Smooth muscle cell (in vitro differentiated cells): ENCODE data around the gene MACROD2. TPM values are rescaled to one million over a fixed set of nuclear protein-coding genes. Genes with fewer than 3 reads are reported as not detected.

ENCODE experiments used
- DNase-seq: peaks from one replicate; lab custom pipeline; 2025; ENCODE audit not compliant: unreplicated experiment; lab: John Stamatoyannopoulos, UW
- H2AFZ ChIP-seq: fragments of 200-600 bp; sonication (generic); 2 replicates; pipeline ENCODE4 v1.6.0; 2016; ENCODE audit warnings: antibody characterized with exemption, low read depth, mild to moderate bottlenecking
- H3F3A ChIP-seq: fragments of 200-600 bp; sonication (generic); 2 replicates; pipeline ENCODE4 v1.6.0; 2017; ENCODE audit warnings: antibody characterized with exemption, low read depth
- H3K27ac ChIP-seq: fragments of 200-600 bp; sonication (generic); 2 replicates; pipeline ENCODE4 v1.5.1; 2016; ENCODE audit warnings: low read depth, mild to moderate bottlenecking
- H3K27me3 ChIP-seq: fragments of 200-600 bp; sonication (generic); 2 replicates; pipeline ENCODE4 v1.6.1; 2016; ENCODE audit warnings: low read depth, mild to moderate bottlenecking
- H3K36me3 ChIP-seq: fragments of 200-600 bp; sonication (generic); 2 replicates; pipeline ENCODE4 v1.5.1; 2016; ENCODE audit warnings: low read depth
- H3K4me1 ChIP-seq: fragments of 200-600 bp; sonication (generic); 2 replicates; pipeline ENCODE4 v1.5.1; 2016; ENCODE audit warnings: low read depth
- H3K4me2 ChIP-seq: fragments of 200-600 bp; sonication (generic); 2 replicates; pipeline ENCODE4 v1.6.0; 2016; ENCODE audit warnings: mild to moderate bottlenecking
- H3K4me3 ChIP-seq: fragments of 200-600 bp; sonication (generic); 2 replicates; pipeline ENCODE4 v1.5.1; 2016; ENCODE audit warnings: mild to moderate bottlenecking
- H3K79me2 ChIP-seq: fragments of 200-600 bp; sonication (generic); 2 replicates; pipeline ENCODE4 v1.6.0; 2016; ENCODE audit warnings: low read depth, mild to moderate bottlenecking
- H3K9ac ChIP-seq: fragments of 200-600 bp; sonication (generic); 2 replicates; pipeline ENCODE4 v1.6.0; 2016; ENCODE audit warnings: low read depth
- H3K9me3 ChIP-seq: fragments of 200-600 bp; sonication (generic); replicated peaks from 2 replicates; pipeline ENCODE4 v1.5.1; 2016; ENCODE audit warnings: low read depth
- H4K20me1 ChIP-seq: fragments of 200-600 bp; sonication (generic); 2 replicates; pipeline ENCODE4 v1.6.0; 2016; ENCODE audit warnings: low read depth
- WGBS: methylation state at CpG from one replicate; pipeline ENCODE4 v1.1.7; 2016; ENCODE audit warnings: low lambda C conversion rate; 5-methylcytosine and 5-hydroxymethylcytosine counted together
- polyA plus RNA-seq: library from polyadenylated mRNA; unstranded; fragments of >200 nt; fragmentation: Nextera tagmentation; extraction: Ambion mirVana; gene quantifications from 2 replicates; pipeline ENCODE4 v1.2.1, GENCODE V29; 2016
- total RNA-seq: library from RNA; depleted of rRNA; stranded (reverse); fragments of >200 nt; gene quantifications from 2 replicates; pipeline ENCODE4 v1.2.3, GENCODE V29; 2014
- TF ChIP-seq, protein P1 (sequence below): fragments of 200-600 bp; sonication (generic); IDR thresholded peaks from 2 replicates; pipeline ENCODE4 v1.5.1; 2017; ENCODE audit warnings: borderline replicate concordance, mild to moderate bottlenecking, antibody characterized with exemption; ENCODE audit not compliant: insufficient read depth, poor library complexity, severe bottlenecking

Gene MACROD2
- total and polyA plus RNA-seq, 2 experiments from 2014 or later, result 0.04 to 0.32 TPM

DNA sequence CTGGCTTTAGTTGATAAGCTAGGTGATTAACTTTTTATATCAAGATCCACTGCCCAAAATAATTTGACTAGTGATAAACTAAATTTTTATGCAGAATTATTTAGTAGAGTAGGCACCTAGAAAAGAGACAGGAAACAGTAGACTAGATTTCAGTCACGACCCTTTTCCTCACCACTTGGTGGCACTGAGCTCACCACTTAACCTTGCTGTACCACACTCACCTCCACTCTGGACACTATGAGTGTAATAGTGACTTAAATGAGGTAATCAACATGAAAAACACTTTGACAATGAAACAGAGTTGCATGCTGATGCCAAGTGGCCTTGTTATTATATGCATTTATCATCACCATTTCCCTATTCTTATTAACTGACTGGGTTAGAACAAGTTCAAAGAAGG is 1847.6 kb downstream of the MACROD2 start:
- TF ChIP-seq, protein P1, sequence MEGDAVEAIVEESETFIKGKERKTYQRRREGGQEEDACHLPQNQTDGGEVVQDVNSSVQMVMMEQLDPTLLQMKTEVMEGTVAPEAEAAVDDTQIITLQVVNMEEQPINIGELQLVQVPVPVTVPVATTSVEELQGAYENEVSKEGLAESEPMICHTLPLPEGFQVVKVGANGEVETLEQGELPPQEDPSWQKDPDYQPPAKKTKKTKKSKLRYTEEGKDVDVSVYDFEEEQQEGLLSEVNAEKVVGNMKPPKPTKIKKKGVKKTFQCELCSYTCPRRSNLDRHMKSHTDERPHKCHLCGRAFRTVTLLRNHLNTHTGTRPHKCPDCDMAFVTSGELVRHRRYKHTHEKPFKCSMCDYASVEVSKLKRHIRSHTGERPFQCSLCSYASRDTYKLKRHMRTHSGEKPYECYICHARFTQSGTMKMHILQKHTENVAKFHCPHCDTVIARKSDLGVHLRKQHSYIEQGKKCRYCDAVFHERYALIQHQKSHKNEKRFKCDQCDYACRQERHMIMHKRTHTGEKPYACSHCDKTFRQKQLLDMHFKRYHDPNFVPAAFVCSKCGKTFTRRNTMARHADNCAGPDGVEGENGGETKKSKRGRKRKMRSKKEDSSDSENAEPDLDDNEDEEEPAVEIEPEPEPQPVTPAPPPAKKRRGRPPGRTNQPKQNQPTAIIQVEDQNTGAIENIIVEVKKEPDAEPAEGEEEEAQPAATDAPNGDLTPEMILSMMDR, result no peak
- Histone ChIP-seq H4K20me1 (no peaks in the 10 kb centered on the region), H3K36me3 (no peaks in the 10 kb centered on the region), H2AFZ (no peak overlapping the region), H3K4me2 (no peak overlapping the region), H3K9me3 (no peaks in the 10 kb centered on the region), H3K79me2 (no peaks in the 10 kb centered on the region), H3F3A (no peaks in the 10 kb centered on the region), H3K4me1 (no peaks in the 10 kb centered on the region), H3K9ac (no peak overlapping the region), H3K27me3 (no peaks in the 10 kb centered on the region), H3K27ac (no peak overlapping the region), H3K4me3 (no peak overlapping the region)
- WGBS, result 72% methylated on average over 1 of the region's 1 CpG
- no peak for DNase-seq

DNA sequence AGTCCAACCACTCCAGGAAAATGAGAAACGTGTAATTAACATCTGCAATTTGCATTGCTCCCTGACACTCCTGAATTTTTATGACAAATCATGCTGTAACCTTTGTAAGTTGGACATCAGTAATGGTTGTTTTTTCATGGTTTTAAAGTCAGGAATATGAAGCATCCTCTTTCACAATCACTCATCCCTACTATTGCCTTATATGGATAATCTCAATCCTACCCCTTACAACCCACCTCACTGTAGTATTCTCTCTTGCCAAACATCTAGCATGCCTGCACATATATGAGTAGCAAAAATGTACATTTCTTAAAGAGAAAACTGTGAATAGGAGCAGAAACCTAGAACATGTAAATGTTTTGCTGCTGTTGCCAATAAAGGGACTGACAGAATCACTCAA is 1848.5 kb downstream of the MACROD2 start:
- Histone ChIP-seq H3K4me3 (no peak overlapping the region), H3K4me2 (no peak overlapping the region), H3K4me1 (no peaks in the 10 kb centered on the region), H3K79me2 (no peaks in the 10 kb centered on the region), H3K36me3 (no peaks in the 10 kb centered on the region), H4K20me1 (no peaks in the 10 kb centered on the region), H2AFZ (no peak overlapping the region), H3K27ac (no peak overlapping the region), H3F3A (no peaks in the 10 kb centered on the region), H3K9ac (no peak overlapping the region), H3K9me3 (no peaks in the 10 kb centered on the region), H3K27me3 (no peaks in the 10 kb centered on the region)
- TF ChIP-seq, protein P1, result no peak
- 85% methylated on average over 1 of the region's 1 CpG for WGBS
- no peak for DNase-seq

DNA sequence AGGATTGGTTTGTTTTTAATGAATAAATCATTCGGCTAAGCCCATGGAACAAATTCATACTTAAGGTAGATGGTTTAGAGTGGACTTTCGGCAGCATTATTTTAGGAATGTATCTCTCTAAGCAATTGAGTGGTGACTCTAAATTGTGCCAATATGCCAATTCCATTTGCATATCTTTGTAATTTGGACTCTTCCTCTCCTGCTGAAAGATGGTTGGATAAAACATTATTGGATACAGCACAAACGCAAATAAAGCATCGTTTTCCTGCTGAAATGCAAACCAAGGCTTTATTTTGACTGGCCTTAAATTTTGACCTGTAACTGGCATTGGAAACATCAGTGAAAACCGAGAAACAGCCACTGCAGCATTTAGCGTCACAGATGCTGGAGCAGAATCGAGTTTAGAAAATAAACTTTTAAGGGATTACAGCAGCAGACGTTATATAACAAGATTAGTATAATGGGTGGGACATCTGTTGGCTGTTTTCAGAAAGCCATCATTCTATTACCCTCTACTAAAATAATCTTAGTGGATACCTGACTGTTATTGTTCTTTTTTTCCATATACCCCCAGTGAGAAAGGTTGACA is 1852.0 kb downstream of the MACROD2 start:
- Histone ChIP-seq H2AFZ (no peak overlapping the region), H3K4me3 (no peak overlapping the region), H4K20me1 (no peaks in the 10 kb centered on the region), H3K36me3 (no peaks in the 10 kb centered on the region), H3F3A (no peaks in the 10 kb centered on the region), H3K4me2 (no peak overlapping the region), H3K9ac (no peak overlapping the region), H3K79me2 (no peaks in the 10 kb centered on the region), H3K4me1 (no peaks in the 10 kb centered on the region), H3K27ac (no peak overlapping the region), H3K27me3 (no peaks in the 10 kb centered on the region), H3K9me3 (no peaks in the 10 kb centered on the region)
- TF ChIP-seq, protein P1, result no peak
- no peak for DNase-seq
- WGBS, result 92% methylated on average over 8 of the region's 8 CpGs

DNA sequence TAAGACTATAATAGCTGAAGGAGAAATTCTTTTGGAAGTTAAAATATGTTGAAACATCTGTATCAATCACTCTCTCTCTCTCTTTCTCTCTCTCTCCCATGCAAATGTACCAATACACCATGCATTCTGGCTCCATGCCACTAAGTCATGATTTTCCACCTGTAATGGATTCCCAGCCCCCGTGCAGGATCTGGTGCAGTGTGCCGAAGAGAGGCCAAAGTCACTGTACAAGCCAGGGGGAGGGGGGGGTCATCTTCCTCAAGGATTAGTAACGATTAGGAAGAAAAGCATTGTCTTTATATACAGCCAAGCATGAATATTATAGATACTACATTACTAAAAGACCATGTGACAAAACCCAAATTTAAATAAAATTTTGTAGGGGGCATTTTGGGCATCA is 1852.8 kb downstream of the MACROD2 start:
- Histone ChIP-seq H3K27ac (no peak overlapping the region), H3K4me1 (no peaks in the 10 kb centered on the region), H4K20me1 (no peaks in the 10 kb centered on the region), H3K36me3 (no peaks in the 10 kb centered on the region), H3K79me2 (no peaks in the 10 kb centered on the region), H3K9me3 (no peaks in the 10 kb centered on the region), H3F3A (no peaks in the 10 kb centered on the region), H3K27me3 (no peaks in the 10 kb centered on the region), H3K4me3 (no peak overlapping the region), H2AFZ (no peak overlapping the region), H3K4me2 (no peak overlapping the region), H3K9ac (no peak overlapping the region)
- TF ChIP-seq, protein P1, result no peak
- no peak for DNase-seq
- 92% methylated on average over 3 of the region's 3 CpGs for WGBS
